Right forelimb (tissue), 1 donor: ENCODE measurements around the gene RPS5.
"Not testable (repeated sequence)": the region's sequence is repeated elsewhere in the genome, so short reads cannot be mapped to it uniquely, and the experiment has no call there.

Experiments used
- DNase-seq: peaks from one replicate; pipeline ENCODE4 v3.0.0-alpha.2; 2018

The RPS5 gene

DNA sequence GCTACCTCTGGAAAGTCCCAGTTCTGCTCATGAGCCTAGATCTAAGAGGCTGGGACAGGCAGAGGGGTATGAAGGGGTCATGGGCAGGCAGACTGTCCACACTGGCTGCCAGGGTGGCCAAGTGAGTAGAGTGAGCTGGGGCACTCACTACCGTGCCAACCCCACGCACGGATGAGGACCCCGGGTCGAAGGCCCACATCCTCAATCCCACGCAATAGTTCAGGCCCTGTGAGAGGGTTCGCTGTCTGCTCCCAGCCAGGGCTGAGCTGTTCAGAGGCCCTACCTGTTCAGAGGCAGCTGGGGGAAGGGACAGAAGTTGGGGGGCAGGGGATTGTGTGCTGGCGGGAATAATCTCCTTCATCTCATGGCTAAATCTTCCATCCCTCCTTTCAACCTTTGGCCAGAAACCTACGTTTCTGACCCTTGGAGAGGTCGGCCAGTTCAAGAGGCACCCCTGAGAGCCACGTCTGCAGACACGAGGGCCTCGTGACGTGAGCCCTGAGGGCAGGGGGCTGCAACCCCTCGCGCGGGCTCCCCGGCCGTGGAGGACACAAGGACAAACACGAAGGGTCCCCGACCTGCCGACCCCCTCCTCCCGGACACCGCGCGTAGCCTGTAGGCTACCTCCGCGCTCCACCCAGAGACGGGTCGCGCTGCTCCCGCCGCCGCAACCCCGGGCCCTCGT, 1.0 kb upstream of the RPS5 start:
- DNase-seq: no peak

DNA sequence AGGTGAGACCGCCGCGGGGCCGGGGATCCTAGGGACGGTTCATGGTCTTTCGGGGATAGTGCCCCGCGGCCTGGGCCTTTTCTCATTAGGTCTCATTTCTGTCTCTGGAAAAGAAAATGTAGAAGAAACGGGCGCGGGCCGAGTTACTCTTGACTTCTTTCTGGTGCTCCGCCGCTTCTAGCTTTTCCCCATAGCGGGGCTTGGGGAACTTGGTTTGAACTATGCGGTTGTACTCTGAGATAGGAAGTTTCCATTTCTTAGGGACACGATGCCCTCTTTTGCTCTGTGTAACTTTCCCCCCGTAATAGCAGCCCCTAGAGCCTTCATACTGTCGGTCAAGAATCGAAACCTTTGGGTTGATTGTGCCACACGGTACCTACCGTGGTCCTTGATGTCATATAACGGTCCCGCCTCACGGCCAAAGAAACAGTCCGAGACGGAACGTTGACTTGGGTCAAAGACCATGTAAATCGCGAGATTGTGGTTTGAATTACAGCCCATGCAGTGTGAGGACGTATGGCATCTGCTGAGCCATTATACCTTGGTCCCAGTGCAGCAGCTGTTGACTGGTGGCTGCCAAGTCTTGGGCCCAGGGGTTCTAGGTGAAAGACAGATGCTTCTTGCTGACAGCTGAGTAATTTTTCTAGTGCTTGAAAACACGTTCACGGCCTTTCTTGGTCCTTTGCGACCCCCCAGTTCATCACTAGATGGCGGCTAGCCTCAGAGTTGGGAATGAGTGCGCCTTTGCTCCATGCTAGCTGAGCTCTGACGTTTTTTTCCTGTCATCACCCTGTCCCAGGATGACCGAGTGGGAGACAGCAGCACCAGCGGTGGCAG, 487 bp downstream of the RPS5 start:
- no peak for DNase-seq

DNA sequence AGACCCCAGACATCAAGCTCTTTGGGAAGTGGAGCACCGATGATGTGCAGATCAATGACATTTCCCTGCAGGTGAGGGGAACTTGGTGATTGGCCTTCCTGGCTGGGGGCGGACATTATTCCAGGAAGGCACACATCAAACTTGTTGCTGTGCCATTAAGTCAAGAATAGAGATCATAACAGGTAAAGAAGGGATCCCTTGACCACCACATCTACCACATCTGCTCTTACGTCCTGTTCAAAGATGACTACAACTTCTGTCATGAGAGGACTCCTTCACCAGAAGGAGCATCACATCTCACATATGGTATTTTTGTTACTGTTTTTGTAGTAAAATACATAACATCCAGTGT, 1.1 kb downstream of the RPS5 start:
- DNase-seq: no peak

GRCh38 chr19:58392945-58393724, 6.1 kb downstream of the RPS5 start:
- DNase-seq: no peak

DNA sequence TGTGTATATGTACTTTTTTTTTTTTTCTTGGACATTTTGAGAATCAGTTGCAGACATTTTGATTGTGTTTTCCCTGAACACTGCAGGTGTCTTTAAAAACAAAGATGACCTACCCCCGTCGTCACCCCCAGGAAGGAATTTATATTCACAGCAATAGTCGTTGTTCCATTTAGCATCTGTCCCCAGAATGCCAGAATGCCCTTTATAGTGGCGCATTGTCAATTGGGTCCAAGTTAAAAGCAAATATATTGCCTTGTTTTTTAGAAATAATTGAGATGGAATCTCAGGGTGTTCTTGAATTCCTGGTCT, 6.6 kb downstream of the RPS5 start:
- no peak for DNase-seq

- no peak for DNase-seq
Measured at GRCh38 chr19:58394821-58395219, 7.8 kb downstream of the RPS5 start.

DNA sequence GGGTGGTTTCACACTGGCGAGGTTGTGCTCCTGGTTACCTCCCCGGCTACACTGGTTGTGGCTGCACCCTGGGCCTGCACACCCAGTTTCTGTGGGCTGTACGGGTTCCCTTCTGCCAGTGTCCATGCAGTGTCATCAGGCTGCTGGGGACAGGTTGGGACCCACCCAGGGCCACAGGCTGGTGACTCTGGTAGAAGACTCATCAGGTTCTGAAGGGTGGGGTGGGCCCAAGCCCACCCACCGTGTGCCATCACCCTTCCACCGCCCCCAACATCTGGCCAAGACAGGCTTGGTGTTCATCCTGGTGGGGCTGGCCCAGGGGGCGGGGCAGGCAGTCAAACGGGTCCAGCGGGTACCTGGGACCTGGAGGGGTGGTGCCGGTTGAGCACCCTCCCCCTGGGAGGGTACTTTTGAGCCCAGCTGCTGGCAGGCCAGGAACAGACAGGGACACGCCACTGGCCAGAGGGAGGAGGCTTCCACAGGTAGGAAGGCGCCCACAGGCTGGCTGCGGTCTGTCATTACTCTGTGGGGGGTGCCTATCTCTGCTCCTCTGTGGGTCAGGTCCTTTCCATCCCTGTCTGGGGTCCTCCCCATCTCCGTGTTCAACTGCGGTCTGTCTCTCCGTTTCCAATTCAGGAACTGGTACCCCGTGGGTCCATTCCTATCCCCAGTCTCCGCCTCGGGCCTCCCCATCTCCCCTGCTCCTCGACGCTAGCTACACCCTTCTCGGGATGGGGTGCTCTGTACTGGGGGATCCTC, 8.3 kb downstream of the RPS5 start, which contains the start of gene RNF225:
Gene RNF225 (plus strand): TSS at position 437 of the 759 bp plus-strand sequence. CDS start 434 bp downstream, outside the sequence.
- DNase-seq: no peak

DNA sequence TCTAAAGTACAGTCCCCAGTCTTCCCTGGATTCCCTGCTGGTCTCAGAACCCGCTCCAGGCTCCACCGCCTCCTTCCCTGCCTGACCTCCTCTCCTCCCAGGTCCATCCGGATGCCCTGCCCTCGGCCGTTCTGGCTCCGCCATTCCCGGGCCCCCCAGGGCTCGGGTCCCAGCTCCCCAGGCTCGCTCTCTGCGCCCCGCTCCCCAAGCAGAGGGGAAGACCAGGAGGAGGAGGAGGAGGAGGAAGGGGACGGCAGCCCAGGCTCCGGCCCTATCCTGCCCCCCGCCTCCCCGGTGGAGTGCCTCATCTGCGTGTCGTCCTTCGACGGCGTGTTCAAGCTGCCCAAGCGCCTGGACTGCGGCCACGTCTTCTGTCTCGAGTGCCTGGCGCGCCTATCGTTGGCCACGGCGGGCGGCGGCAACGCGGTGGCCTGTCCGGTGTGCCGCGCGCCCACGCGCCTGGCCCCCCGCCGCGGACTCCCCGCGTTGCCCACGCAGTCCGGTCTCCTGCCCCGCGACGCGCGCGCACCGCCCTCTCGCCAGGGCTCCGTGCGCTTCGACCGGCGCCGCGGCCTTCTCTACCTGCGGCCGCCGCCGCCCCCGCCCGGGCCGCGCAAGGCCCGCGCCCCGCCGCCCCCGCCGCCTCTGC, 9.0 kb downstream of the RPS5 start:
- no peak for DNase-seq

DNA sequence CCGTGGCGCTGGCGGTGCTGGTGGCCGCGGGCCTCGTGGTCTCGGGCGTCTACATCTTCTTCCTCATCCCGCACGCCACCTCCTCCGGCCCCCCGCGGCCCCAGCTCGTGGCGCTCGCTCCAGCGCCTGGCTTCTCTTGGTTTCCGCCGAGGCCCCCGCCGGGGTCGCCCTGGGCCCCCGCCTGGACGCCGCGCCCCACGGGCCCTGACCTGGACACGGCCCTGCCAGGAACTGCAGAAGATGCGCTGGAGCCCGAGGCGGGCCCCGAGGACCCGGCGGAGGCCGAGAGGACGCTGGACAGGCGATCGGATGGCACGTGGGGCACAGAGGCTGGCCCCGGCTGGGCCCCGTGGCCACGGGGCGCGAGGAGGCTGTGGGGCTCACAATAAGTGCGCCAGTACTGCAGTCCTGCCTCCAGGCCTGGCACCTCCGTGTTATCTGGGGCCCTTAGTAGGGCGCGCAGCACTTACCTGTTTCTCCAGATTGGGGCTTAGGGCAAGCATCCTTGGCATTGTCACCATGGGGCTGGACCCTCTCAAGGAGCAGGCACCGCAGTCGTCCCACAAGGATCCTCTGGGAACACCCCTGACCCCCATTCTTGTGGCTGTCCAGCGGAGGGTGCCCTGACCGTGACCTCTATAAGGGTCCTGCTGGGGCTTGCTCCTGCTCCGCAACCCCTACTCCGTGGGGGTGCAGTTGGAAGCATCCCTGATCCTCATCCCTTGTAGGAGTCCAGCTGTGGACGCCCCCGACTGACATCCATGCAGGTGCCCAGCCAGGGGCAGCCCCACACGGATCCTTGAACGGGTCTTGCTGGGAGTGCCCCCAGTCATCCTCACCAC, 9.8 kb downstream of the RPS5 start:
- no peak for DNase-seq

- DNase-seq: no peak
Measured at GRCh38 chr19:58397533-58398037, 10.5 kb downstream of the RPS5 start.

GRCh38 chr19:58398087-58398486, 11.0 kb downstream of the RPS5 start:
- no peak for DNase-seq

DNA sequence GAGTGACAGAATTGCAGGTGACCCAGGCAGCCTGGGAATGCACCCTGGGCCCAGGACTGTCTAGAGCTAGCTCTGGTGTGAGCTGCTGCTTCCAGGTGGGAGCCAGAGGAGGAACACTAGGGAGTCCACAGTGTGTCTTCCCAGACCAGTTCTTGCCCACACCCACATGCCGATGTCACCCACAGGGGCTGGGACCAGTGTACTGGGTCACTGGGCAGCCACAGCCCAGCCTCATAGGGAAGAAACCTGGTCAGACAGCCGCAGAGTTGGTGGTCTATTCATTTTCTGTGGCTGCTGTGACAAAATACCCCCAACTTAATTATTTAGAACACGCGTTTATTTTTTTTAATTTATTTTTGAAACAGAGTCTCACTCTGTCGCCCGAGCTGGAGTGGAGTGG, 11.5 kb downstream of the RPS5 start:
- DNase-seq: no peak

- no peak for DNase-seq
Measured at GRCh38 chr19:58399903-58400302, 12.8 kb downstream of the RPS5 start.

DNA sequence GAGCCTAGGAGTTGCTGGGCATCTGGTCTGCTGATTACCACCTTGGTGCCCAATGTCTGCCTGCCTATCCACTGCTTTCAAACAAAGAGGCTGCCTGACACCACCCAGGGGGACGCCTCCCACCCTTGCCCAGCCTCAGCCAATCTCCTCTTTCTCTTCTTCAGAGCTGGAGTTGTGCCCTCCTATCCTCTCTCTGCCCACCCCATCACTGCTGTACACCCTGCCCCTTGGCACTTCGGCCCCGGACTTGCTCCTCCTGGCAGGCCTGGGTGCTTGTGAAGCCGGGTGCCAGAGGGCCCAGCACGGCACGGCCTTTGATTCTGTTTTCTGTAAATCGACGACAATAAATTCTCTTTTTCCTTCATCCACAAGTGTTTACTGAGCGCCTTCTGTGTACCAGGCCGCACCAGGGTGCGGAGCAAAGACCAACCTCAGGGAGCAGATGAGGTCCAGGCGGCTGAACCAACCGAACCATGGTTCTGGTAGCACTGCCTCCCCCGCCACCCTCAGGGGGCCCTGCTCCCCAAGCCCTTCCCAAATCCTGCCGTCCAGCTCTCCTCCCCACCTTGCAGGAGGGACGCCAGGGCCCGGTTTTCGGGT, 13.3 kb downstream of the RPS5 start:
- DNase-seq: no peak

DNA sequence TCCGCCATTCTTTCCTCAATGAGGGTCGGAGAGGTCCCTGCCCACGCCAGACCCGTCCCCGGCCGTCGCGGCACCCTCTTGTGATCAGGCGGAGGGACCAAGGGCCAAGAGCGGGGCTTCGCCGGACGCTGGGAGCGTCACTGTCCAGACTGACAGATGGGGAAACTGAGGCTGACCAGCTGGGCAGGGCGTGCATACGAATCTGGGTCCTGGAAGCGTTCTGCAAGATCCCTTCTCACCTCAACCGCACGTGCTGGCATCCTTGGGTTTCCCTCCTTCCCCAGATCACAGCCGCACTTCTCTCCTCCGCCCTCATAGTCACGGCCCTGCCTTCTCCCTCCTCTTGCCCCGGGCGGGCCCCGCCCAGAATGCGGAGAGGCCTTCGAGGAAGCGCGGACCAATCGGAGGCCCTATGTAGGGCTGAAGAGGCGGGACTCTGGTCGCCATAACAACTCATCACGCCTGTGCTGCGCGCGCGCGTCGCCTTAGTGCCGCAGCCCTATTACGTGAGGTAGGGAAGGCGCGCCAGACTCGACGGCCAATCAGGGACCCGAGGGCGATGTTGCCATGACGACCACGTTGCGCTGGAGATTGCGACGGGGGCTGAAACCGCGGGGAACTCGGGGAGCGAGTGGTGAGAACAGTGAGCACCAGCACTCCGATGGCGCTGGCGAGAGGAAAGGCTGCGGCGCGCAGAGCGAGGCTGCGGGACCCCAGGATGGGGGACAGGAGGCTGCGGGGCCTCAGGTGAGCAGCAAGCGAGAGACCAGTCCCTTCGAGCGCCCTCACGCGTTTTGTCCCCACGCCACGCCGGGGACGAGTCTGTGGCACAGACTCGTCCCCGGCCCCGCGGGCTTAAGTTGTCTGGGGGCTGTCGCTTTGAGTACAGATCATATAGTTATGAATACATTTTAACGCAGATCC, 14.1 kb downstream of the RPS5 start:
- DNase-seq: peak; percentile 99

DNA sequence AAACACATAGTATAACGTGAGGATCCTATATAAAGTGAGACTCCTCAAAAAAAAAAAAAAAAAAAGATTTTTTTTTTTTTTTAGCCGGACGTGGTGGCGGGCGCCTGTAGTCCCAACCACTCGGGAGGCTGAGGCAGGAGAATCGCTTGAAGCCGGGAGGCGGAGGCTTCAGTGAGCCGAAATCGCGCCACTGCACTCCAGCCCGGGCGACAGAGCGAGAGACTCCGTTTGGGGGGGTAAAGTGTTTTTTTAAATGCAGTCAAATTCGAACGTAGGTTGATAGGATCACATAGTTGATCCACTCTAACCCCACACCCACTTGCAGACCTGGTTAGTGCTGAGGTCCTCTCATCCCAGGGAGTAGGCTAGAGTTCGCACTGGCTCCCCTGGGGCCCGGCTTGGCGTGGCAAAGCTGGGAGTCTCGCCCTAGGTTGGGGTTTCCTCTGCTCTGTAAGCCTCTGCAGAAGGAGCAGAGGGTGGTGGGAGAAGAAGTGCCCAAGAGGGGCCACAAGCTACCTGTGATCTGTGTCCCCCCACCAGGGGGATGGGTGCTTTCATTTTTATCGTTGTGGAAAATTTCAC, 14.9 kb downstream of the RPS5 start:
- no peak for DNase-seq

DNA sequence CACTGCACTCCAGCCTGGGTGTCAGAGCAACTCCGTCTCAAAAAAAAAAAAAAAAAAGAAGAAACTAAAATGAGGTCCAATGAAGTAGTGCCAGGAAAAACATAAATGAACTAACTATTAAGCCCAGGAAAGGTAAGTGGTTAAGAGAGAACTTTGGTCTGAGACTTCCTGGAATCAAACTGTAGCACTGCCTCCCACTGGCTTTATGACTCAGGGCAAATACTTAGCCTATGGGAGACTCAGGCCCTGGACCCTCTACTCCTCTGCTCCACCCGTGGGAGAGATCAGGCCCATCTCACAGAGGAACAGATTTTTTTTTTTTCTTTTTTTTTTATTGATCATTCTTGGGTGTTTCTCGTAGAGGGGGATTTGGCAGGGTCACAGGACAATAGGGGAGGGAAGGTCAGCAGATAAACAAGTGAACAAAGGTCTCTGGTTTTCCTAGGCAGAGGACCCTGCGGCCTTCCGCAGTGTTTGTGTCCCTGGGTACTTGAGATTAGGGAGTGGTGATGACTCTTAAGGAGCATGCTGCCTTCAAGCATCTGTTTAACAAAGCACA, 16.9 kb downstream of the RPS5 start:
- not testable (repeated sequence) for DNase-seq

GRCh38 chr19:58406818-58407657, 20.0 kb downstream of the RPS5 start:
- no peak for DNase-seq
